ENCODE results near the gene POMT1.

The POMT1 gene

DNA sequence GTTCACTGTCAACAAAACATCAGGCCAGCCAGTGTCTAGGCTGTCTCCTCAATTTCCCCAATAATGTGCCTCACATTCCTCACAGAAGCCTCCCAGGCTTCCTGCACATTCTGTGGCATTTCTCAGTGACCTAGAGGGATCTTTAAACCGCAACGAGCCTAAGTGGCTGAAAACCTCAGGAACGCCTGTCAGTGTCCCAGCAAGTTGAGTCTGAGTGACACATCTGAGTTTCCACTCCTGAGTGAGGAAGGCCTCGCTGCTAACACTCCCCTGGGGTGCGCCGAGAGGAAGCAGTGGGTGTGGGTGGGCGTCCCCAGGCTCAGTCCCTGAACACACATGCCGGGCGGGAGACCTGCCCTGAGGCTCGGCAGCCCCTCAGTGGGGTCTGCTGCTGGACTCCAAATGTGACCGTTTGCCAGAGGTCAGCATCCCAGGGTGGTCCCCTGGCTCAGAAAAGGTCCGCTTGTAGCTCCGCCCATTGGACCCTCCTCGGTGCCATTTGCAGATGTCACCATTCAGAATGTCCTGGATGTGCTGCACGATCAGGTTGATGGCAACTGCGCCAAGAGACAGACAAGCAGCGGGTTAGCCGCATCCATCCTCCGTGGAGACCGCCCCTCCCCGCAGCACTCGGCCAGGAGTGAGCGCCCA lies 22.1 kb downstream of the POMT1 start:
- H3K27me3 ChIP-seq (ENCODE audit: low read depth, low read length), result no peaks in the 10 kb centered on the region
- H3K36me3 ChIP-seq (replicated peaks; ENCODE audit: low read depth, low read length), result peaks cover 32% of the 10 kb centered on the region
- no peak overlapping the region for H2AFZ ChIP-seq (ENCODE audit: low read depth, low read length)
- no peak overlapping the region for H3K4me3 ChIP-seq (ENCODE audit: low read length)
- H3K27ac ChIP-seq (ENCODE audit: low read length), result no peak overlapping the region
- H3K9ac ChIP-seq (ENCODE audit: low read length), result no peak overlapping the region
- peaks cover 2% of the 10 kb centered on the region for H3K79me2 ChIP-seq (ENCODE audit: low read length)
- TF ChIP-seq, protein P1, sequence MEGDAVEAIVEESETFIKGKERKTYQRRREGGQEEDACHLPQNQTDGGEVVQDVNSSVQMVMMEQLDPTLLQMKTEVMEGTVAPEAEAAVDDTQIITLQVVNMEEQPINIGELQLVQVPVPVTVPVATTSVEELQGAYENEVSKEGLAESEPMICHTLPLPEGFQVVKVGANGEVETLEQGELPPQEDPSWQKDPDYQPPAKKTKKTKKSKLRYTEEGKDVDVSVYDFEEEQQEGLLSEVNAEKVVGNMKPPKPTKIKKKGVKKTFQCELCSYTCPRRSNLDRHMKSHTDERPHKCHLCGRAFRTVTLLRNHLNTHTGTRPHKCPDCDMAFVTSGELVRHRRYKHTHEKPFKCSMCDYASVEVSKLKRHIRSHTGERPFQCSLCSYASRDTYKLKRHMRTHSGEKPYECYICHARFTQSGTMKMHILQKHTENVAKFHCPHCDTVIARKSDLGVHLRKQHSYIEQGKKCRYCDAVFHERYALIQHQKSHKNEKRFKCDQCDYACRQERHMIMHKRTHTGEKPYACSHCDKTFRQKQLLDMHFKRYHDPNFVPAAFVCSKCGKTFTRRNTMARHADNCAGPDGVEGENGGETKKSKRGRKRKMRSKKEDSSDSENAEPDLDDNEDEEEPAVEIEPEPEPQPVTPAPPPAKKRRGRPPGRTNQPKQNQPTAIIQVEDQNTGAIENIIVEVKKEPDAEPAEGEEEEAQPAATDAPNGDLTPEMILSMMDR (IDR thresholded peaks at IDR 0.05; ENCODE audit: low read depth, low read length), result no peak
- TF ChIP-seq EZH2phosphoT487 (IDR thresholded peaks at IDR 0.05; ENCODE audit: low read depth), result no peak
- H4K20me1 ChIP-seq (ENCODE audit: insufficient read depth, low read length), result no peaks in the 10 kb centered on the region
- H3K4me2 ChIP-seq (ENCODE audit: low read length), result no peak overlapping the region
- H3K4me1 ChIP-seq (ENCODE audit: low read length), result 0 out of 2 replicates have a peak, but pooled peaks cover under 1% of the 10 kb centered on the region
- H3K9me3 ChIP-seq (ENCODE audit: insufficient read depth, low read length), result no peaks in the 10 kb centered on the region

DNA sequence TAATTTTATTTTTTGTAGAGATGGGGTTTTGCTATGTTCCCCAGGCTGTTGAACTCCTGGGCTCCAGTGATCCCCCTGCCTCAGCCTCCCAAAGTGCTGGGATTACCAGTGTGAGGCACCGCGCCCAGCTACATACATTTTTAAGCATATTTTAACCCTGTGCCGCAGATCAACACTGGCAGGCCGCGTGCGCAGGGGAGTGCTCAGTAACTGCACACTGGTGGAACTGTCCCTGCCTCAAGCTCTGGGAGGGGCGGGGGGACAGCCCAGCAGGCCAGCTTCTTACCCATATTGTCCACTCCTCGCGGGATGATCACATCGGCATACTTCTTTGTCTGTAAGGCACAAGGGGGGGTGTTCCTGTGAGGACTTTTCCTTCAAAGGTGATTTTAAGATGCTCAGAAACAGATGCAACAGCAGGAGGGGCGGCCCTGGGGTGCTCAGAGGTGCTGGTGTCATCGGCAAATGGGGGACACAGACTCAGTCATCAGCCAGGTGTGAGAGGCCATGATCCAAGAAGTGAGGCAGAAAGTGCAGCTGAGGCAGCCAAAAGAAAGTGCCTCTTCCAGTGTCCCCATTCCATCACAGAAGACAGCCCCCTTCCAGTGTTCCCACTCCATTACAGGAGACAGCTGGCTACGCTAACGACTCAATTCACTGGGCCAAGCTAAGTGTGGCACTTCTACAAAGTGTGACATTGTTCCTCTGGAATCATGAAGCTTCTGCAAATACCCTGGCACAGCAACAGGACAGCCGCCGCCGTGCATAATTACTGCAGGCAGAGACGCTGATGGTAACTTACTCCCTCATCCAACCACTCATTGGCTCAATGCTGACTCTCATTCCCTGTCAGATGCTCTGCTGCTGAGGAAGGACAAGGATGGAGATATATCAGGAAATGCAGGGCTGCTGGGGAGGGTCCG lies 23.2 kb downstream of the POMT1 start:
- H4K20me1 ChIP-seq (ENCODE audit: insufficient read depth, low read length), result no peaks in the 10 kb centered on the region
- H3K79me2 ChIP-seq (ENCODE audit: low read length), result peaks cover 13% of the 10 kb centered on the region
- peaks cover 7% of the 10 kb centered on the region; the same call in 1 of the 2 replicates for H3K4me1 ChIP-seq (ENCODE audit: low read length)
- H3K27ac ChIP-seq (ENCODE audit: low read length), result no peak overlapping the region
- TF ChIP-seq EZH2phosphoT487 (IDR thresholded peaks at IDR 0.05; ENCODE audit: low read depth), result no peak
- H2AFZ ChIP-seq (ENCODE audit: low read depth, low read length), result no peak overlapping the region
- H3K9me3 ChIP-seq (ENCODE audit: insufficient read depth, low read length), result no peaks in the 10 kb centered on the region
- no peak overlapping the region for H3K4me2 ChIP-seq (ENCODE audit: low read length)
- H3K27me3 ChIP-seq (ENCODE audit: low read depth, low read length), result no peaks in the 10 kb centered on the region
- H3K36me3 ChIP-seq (replicated peaks; ENCODE audit: low read depth, low read length), result peaks cover 30% of the 10 kb centered on the region
- H3K9ac ChIP-seq (ENCODE audit: low read length), result no peak overlapping the region
- H3K4me3 ChIP-seq (ENCODE audit: low read length), result no peak overlapping the region

DNA sequence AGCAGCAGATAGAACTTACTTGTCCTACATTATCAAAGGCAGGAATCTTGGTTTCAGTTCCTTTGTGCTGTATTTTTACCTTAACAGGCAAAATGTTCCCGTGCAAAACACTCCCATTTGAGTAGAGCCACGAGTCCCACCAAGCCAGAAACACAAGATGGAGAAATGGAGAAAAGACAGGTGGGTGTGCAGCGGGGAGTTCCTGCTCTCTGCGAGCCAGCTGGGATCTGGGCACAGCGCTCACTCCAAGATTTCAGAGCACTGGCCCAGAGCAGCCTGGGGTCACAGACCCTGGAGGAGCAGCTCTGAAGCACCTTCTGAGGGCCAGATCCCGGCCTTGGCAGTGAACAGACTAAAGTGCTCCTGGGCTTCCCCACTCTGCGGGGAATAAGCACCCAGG lies 25.5 kb downstream of the POMT1 start:
- H3K27ac ChIP-seq (ENCODE audit: low read length), result no peak overlapping the region
- H3K4me1 ChIP-seq (ENCODE audit: low read length), result peaks cover 10% of the 10 kb centered on the region; the same call in 1 of the 2 replicates
- peaks cover 30% of the 10 kb centered on the region for H3K36me3 ChIP-seq (replicated peaks; ENCODE audit: low read depth, low read length)

DNA sequence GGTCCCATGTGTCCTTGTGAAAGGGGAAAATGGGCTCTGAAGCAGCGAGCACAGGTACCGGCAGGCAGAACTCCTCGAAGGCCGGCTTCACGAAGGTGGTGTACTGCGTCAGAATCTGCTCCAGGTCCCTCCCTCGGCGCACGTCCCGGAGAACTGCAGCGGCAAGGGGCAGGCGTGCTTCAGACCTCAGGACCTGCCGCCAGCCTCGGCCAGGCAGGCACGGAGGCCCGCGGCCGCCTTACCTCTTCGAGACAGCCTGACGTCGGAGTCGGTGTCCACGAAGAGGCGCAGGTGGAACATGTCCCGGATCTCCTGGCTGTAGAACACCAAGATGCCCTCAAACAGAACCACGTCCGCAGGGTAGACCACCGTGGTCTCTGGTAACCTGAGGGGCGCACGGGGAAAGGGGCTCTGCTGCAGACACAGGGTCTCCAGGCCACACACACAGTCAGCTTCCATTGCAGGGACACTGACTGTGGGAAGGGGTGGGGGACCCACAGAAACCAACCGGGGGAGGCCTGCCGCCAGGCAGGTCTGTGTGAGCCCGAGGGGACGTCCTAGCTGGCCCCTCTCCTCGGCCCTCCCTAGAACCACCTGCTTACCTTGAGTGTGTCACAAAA lies 26.3 kb downstream of the POMT1 start:
- Histone ChIP-seq H4K20me1 (ENCODE audit: insufficient read depth, low read length) (no peaks in the 10 kb centered on the region), H3K27me3 (ENCODE audit: low read depth, low read length) (no peaks in the 10 kb centered on the region), H3K27ac (ENCODE audit: low read length) (no peak overlapping the region), H3K4me2 (ENCODE audit: low read length) (no peak overlapping the region), H3K9me3 (ENCODE audit: insufficient read depth, low read length) (no peaks in the 10 kb centered on the region), H3K79me2 (ENCODE audit: low read length) (peaks cover 13% of the 10 kb centered on the region), H3K4me1 (ENCODE audit: low read length) (peaks cover 10% of the 10 kb centered on the region; the same call in 1 of the 2 replicates), H3K36me3 (replicated peaks; ENCODE audit: low read depth, low read length) (peaks cover 23% of the 10 kb centered on the region), H3K4me3 (ENCODE audit: low read length) (no peak overlapping the region), H3K9ac (ENCODE audit: low read length) (no peak overlapping the region), H2AFZ (ENCODE audit: low read depth, low read length) (no peak overlapping the region)
- TF ChIP-seq, protein P1 (IDR thresholded peaks at IDR 0.05; ENCODE audit: low read depth, low read length), result no peak
- no peak for TF ChIP-seq EZH2phosphoT487 (IDR thresholded peaks at IDR 0.05; ENCODE audit: low read depth)

More for the DNA sequence above, 25.5 kb downstream of the POMT1 start:
- no peak overlapping the region for H2AFZ ChIP-seq (ENCODE audit: low read depth, low read length)
- H3K79me2 ChIP-seq (ENCODE audit: low read length), result peaks cover 13% of the 10 kb centered on the region
- no peaks in the 10 kb centered on the region for H4K20me1 ChIP-seq (ENCODE audit: insufficient read depth, low read length)
- TF ChIP-seq EZH2phosphoT487 (IDR thresholded peaks at IDR 0.05; ENCODE audit: low read depth), result no peak
- TF ChIP-seq, protein P1 (IDR thresholded peaks at IDR 0.05; ENCODE audit: low read depth, low read length), result no peak
- H3K4me2 ChIP-seq (ENCODE audit: low read length), result no peak overlapping the region
- H3K9ac ChIP-seq (ENCODE audit: low read length), result no peak overlapping the region
- H3K4me3 ChIP-seq (ENCODE audit: low read length), result no peak overlapping the region
- no peaks in the 10 kb centered on the region for H3K27me3 ChIP-seq (ENCODE audit: low read depth, low read length)
- H3K9me3 ChIP-seq (ENCODE audit: insufficient read depth, low read length), result no peaks in the 10 kb centered on the region
